Measurements from ENCODE around the gene C19orf81.

The C19orf81 gene

GRCh38 chr19:50659318-50660087, 10.3 kb downstream of the C19orf81 start:
- DNase-seq = no peak

- DNase-seq = no peak
Measured at GRCh38 chr19:50660088-50660366, 10.8 kb downstream of the C19orf81 start.

DNA sequence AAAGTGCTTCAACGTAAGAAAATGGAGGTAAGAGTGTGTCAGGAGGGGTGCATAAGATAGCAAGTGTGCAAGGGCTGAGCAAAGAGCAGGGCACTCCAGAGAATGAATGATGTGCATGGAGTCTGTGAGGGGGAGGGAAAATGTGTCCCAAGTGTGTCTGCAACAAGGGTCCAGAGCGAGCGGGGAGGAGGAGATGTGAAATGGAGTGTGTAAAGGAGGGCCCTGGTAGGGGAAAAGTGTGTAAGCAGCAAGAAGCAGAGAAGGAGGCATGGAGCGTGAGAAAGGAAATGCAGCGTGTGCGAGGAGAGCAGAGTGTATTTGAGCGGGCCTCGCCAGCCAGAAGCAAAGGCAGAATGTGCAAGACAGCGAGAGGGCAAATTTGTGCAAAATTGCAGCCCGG, 11.8 kb downstream of the C19orf81 start:
- DNase-seq = no peak

DNA sequence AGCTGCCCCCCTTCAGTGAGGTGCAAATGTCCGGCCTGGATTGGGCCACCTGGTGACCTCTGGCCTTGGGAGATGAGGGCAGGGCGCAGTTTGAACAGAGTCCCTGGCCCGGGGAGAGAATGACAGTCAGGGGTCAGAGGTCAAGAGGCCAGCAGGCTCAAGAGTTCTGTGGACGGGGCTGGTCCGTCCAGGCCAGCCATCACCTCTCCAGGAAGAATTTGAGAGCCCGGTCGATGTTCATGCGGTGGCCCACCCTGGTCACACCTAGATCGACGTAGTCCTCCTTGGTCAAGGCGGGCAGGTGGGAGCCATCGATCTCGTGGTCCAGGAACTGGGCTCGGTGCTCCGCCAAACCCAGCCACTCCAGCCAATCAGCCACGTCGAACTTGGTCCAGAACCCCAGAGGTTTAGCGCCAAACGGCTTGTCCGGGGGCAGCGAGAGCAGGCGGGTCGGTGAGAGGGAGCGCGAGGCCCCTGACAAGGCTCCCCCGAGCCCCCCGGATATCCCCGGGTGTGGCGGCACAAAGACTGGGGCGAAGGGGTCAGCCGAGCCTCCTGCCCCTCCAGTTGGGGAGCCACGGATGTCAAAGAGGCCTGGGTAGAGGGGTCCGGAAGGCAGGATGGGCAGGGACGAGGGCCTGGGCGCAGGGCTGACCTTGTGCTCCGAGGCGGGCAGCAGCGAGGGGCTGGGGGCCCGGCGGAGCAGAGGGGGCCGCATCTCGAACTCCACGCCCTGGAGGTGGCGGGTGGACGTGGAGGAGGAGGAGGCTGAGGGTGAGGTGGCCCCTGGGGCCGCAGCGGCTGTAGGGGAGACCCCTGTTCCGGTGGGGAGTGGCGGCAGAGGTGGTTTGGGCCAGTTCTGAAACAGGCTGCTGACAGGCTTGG, 12.8 kb downstream of the C19orf81 start:
- no peak for DNase-seq

GRCh38 chr19:50662651-50663481, 13.6 kb downstream of the C19orf81 start:
- no peak for DNase-seq

DNA sequence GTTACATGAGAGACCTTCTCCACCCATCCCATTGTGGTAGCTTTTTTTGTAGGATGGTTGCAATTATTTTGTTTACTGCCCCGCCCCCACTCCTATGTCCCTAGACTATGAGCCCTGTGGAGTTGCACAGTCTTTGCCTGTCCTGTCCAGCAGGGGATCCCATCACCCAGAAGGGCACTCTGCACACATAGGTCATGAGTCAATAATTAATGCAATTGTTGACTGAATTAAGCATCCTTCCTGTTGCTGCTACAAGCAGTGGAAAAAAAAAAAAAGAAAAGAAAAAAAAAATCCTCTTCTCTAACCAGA, 14.2 kb downstream of the C19orf81 start:
- no peak for DNase-seq

GRCh38 chr19:50664204-50664603, 15.0 kb downstream of the C19orf81 start:
- DNase-seq = no peak

DNA sequence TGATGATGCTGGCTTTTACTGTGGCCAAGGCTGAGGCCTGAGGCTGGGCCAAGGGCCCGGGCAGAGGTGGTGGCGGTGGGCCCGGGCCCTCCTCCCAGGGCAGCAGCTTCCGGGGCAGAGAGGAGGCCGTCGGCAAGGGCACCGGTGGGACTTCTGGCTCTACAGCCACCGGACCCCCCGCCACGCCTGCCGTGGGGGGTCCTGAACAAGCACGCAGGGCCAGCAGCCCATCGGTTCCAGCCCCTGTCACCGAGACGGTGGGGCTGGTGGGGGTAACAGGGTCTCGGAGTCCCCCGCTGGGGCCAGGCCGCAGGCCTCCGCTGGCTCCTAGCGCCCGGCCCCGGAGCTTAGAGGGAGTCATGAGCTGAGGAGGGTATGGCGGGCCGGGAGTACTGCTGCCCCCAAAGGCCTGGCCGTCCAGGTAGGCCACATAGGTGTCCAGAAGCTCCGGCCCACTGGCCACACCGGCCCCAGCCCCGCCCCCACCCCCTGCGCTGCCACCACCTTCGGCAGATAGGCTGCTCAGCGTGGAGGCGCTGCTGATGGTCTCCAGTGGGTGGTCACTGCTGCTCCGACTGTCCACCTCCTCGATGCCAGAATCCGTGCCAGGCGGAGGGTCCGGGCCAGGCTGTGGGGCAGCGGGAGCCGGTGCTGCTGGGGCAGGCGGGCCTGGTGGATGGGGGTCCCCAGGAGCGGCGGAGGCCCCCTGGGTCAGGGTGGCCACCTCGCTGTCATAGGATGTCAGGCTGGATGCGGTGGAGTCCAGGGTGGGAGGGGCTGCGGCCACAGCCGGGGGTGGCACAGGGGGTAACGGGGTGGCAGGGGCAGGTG, 17.3 kb downstream of the C19orf81 start:
- no peak for DNase-seq

DNA sequence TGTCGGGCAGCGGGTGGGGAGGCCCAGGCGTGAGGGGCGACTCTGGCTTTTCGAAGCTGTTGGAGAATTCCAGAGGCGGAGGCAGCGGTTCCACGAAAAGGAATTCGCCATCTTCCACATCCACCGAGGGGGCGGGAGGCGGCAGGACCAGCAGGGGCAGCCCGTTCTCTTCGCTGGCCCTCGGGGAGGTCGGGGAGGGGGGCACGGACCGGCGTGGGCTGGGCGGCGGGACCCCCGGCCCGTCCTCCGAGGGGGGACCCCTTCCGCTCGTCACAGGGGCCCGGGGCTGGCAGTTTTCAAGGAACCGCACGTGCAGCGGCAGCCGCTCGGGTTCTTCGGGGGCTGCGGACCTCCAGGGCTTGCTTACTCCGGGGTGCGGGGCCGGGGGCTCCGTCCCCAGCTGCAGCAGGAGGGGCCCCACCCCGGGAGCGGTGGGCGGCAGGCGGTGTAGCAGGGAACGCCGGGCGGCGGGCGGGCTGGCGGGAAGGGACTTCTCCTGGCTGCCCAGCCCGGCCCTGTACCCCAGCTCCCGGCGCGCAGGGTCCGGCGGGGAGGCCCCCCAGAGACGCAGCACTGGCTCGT, 18.0 kb downstream of the C19orf81 start:
- DNase-seq = no peak

- DNase-seq = no peak
Measured at GRCh38 chr19:50667759-50668231, 18.6 kb downstream of the C19orf81 start.

DNA sequence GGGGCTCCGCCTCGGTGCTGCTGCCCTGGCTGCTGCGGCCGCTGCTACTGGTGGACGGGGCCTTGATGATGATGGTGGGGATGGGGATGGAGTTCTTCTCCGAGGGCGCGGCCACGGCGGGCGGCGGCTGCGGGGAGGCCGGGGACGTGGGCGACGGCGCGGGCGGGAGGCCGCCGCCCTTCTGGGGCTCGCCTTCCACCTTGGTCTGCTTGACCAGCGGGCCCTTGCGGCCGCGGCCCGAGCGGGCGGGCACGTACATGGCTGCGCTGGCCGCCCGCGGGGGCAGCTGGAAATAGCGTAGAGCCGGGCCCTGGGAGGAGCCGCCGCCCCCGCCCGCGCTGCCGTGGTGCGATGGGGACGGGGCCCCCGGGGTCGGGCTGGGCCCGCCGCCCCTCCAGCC, 19.2 kb downstream of the C19orf81 start:
- no peak for DNase-seq

- no peak for DNase-seq
Measured at GRCh38 chr19:50668879-50669278, 19.6 kb downstream of the C19orf81 start.

GRCh38 chr19:50669302-50670101, 20.3 kb downstream of the C19orf81 start:
- peak; percentile 44 for DNase-seq

- no peak for DNase-seq
Measured at GRCh38 chr19:50670102-50670380, 20.8 kb downstream of the C19orf81 start.

- DNase-seq = no peak
Measured at GRCh38 chr19:50673118-50673517, 23.9 kb downstream of the C19orf81 start.

DNA sequence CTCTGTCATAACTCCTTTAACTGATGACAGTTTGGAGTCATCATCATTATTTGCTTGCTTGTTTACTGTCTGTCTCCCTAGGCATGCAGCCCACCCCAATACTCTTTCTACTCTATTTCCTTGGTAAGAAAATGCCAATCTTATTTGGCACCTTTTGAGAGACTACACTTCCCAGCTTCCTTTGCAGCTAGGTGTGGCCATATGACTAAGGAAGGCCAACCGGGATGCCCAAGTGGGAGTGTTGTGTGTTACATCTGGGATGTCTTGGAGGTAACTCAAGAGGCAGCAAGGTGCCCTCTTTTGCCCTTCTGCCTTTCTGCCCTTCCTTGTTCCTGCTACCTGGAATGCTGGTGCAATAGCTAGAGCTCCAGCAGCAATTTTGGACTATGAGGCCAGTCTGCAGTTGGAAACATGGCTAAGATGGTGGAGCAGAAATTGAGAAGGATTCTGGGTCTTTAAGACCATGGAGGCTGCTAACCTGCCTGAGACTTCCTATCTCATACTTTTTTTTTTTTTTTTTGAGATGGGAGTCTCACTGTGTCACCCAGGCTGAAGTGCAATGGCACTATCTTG, 27.5 kb downstream of the C19orf81 start:
- no peak for DNase-seq

DNA sequence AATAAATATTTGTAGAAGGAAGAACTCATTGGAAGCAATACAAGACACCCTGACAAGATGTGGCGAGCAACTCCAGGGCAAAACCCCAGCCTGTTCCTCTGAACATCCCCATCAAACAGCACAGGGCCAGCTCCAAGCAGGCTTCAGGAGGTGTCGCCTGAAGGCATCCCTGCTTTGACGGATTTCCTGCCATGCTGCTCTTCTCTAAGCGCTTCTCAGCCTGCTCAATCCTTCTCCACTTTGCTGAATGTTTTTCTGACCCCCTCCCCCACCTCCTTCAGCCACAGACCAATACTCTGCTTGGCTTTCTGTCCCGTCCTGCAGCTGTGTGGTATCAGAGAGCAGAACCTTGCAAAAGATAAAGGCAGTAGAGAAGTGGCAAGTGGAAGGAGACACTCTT, 28.4 kb downstream of the C19orf81 start:
- DNase-seq = no peak

GRCh38 chr19:50678323-50678722, 29.1 kb downstream of the C19orf81 start:
- no peak for DNase-seq

DNA sequence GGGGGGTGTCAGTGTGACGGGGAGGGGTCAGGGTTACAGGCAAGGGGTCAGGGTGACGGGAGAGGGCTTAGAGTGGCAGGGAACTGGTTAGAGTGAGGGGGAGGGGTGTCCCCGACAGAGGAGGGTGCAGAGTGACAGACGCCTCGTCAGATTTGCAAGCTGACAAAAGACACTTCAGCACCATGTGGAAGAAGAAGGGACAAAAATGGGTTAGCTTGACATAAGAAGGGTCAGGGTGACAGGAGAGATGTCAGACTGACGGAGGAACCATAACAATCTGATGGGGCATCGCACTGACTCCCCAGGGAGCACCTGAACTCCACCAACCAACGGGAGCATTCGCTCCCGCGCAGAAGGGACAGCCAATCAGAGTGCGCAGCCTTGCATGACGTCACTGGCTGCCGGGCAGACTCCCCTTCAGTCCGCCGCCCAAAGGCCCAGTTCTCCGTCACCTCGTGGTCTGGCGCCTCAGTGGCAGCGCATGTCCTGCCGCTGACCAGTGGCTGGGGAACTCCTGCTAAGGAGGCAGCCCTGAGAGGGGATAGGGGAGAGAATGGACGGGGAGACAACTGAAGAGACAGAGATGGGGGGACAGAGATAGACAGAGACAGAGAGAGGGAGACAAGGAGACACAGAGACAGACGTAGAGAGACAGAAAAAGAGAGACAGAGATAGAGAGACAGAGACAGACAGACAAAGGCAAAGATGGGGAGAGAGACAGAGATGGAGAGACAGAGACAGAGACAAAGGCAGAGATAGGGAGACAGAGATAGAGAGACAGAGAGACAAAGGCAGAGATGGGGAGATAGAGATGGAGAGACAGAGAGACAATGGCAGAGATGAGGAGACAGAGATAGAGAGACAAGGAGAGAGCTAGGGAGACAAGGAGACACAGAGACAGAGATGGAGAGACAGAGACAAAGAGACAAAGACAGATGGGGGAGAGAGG, 30.2 kb downstream of the C19orf81 start:
- DNase-seq = peak; percentile 72
